Ectodermal cell (in vitro differentiated cells): ENCODE measurements around the gene AIP.

Experiments
- H3K27ac ChIP-seq: 2 replicates; pipeline ENCODE4 v1.7.0; 2013; ENCODE audit warnings: mild to moderate bottlenecking, low read depth, low read length; ENCODE audit not compliant: insufficient read depth, poor library complexity, severe bottlenecking
- H3K27me3 ChIP-seq: 2 replicates; pipeline ENCODE4 v1.7.0; 2013; ENCODE audit warnings: mild to moderate bottlenecking, low read length; ENCODE audit not compliant: insufficient read depth, control insufficient read depth, poor library complexity, severe bottlenecking
- H3K36me3 ChIP-seq: one replicate; pipeline ENCODE4 v1.7.0; 2013; ENCODE audit warnings: low read length; ENCODE audit not compliant: control insufficient read depth, insufficient read depth
- H3K4me1 ChIP-seq: one replicate; pipeline ENCODE4 v1.7.0; 2013; ENCODE audit warnings: low read length; ENCODE audit not compliant: control insufficient read depth, insufficient read depth
- H3K4me3 ChIP-seq: 2 replicates; pipeline ENCODE4 v1.7.0; 2013; ENCODE audit warnings: low read depth, low read length, control low read depth; ENCODE audit not compliant: insufficient read depth
- H3K9me3 ChIP-seq: 2 replicates; pipeline ENCODE4 v1.7.0; 2013; ENCODE audit warnings: mild to moderate bottlenecking, low read length, moderate library complexity; ENCODE audit not compliant: control insufficient read depth
- WGBS, 2 experiments: methylation state at CpG; one replicate each; pipeline ENCODE4 v1.1.7; 2013; ENCODE audit warnings: missing lambda C conversion rate in 2 of 2; 5-methylcytosine and 5-hydroxymethylcytosine counted together

The AIP gene

GRCh38 chr11:67502328-67502979 is 19.6 kb downstream of the AIP start:
- WGBS, 2 experiments, result 94 to 95% methylated on average over 18 of the region's 18 CpGs
- Histone ChIP-seq H3K27ac (no peak overlapping the region), H3K9me3 (no peaks in the 10 kb centered on the region), H3K27me3 (peaks cover 12% of the 10 kb centered on the region), H3K4me1 (peaks cover 22% of the 10 kb centered on the region), H3K36me3 (no peaks in the 10 kb centered on the region), H3K4me3 (no peak overlapping the region)

- no peak overlapping the region for H3K27ac ChIP-seq
- no peaks in the 10 kb centered on the region for H3K9me3 ChIP-seq
Observed at GRCh38 chr11:67503119-67504004, 20.5 kb downstream of the AIP start.

GRCh38 chr11:67504005-67504949 is 21.5 kb downstream of the AIP start:
- H3K27ac ChIP-seq, result no peak overlapping the region

More at GRCh38 chr11:67503119-67504004, 20.5 kb downstream of the AIP start:
- no peaks in the 10 kb centered on the region for H3K36me3 ChIP-seq
- H3K27me3 ChIP-seq, result peaks cover 12% of the 10 kb centered on the region
- WGBS, 2 experiments, result 57 to 65% methylated on average over 19 of the region's 19 CpGs
- H3K4me1 ChIP-seq, result peaks cover 23% of the 10 kb centered on the region
- peak overlapping the region; percentile 77 for H3K4me3 ChIP-seq

GRCh38 chr11:67504950-67505581 is 22.2 kb downstream of the AIP start, which contains the start of gene PITPNM1:
PITPNM1 (minus strand) TSS chr11:67505363; CDS start chr11:67504180, 1,183 bp downstream.
- Histone ChIP-seq H3K9me3 (no peaks in the 10 kb centered on the region), H3K4me1 (peaks cover 23% of the 10 kb centered on the region), H3K27ac (peak within 1 kb of the TSS; percentile 62), H3K27me3 (peaks cover 12% of the 10 kb centered on the region), H3K36me3 (no peaks in the 10 kb centered on the region), H3K4me3 (peak within 1 kb of the TSS; percentile 77)
- 0 to 1% methylated on average over 58 of the region's 58 CpGs for WGBS, 2 experiments

More at GRCh38 chr11:67504005-67504949, 21.5 kb downstream of the AIP start:
- 1% methylated on average over 101 of the region's 101 CpGs for WGBS, 2 experiments
- Histone ChIP-seq H3K36me3 (no peaks in the 10 kb centered on the region), H3K4me3 (peak overlapping the region; percentile 77), H3K27me3 (peaks cover 12% of the 10 kb centered on the region), H3K4me1 (peaks cover 23% of the 10 kb centered on the region), H3K9me3 (no peaks in the 10 kb centered on the region)

GRCh38 chr11:67505605-67506396 is 23.0 kb downstream of the AIP start:
- peak overlapping the region; percentile 62 for H3K27ac ChIP-seq
- H3K4me3 ChIP-seq, result peak overlapping the region; percentile 77
- 39 to 46% methylated on average over 17 of the region's 17 CpGs for WGBS, 2 experiments
- peaks cover 23% of the 10 kb centered on the region for H3K4me1 ChIP-seq
- no peaks in the 10 kb centered on the region for H3K36me3 ChIP-seq
- H3K9me3 ChIP-seq, result no peaks in the 10 kb centered on the region
- H3K27me3 ChIP-seq, result peaks cover 12% of the 10 kb centered on the region

- WGBS, 2 experiments, result 92% methylated on average over 16 of the region's 16 CpGs
- Histone ChIP-seq H3K9me3 (no peaks in the 10 kb centered on the region), H3K4me3 (no peak overlapping the region), H3K27ac (no peak overlapping the region), H3K4me1 (peaks cover 23% of the 10 kb centered on the region), H3K36me3 (no peaks in the 10 kb centered on the region), H3K27me3 (peaks cover 12% of the 10 kb centered on the region)
Observed at GRCh38 chr11:67506426-67507051, 23.7 kb downstream of the AIP start.

GRCh38 chr11:67507242-67507863 is 24.5 kb downstream of the AIP start:
- 30% methylated on average over 33 of the region's 33 CpGs for WGBS, 2 experiments
- no peaks in the 10 kb centered on the region for H3K9me3 ChIP-seq
- H3K27ac ChIP-seq, result peak overlapping the region; percentile 66
- H3K27me3 ChIP-seq, result peaks cover 12% of the 10 kb centered on the region
- H3K4me3 ChIP-seq, result peak overlapping the region; percentile 82
- H3K36me3 ChIP-seq, result no peaks in the 10 kb centered on the region
- H3K4me1 ChIP-seq, result peaks cover 23% of the 10 kb centered on the region

GRCh38 chr11:67507864-67508485 is 25.1 kb downstream of the AIP start, which contains the start of gene CDK2AP2:
CDK2AP2 (minus strand) TSS chr11:67508162; CDS start chr11:67508082, 80 bp downstream.
- H3K9me3 ChIP-seq, result no peaks in the 10 kb centered on the region
- peak within 1 kb of the TSS; percentile 82 for H3K4me3 ChIP-seq
- no peaks in the 10 kb centered on the region for H3K36me3 ChIP-seq
- H3K27ac ChIP-seq, result peak within 1 kb of the TSS; percentile 93
- WGBS, 2 experiments, result 0% methylated on average over 57 of the region's 57 CpGs
- H3K27me3 ChIP-seq, result peaks cover 11% of the 10 kb centered on the region
- H3K4me1 ChIP-seq, result peaks cover 22% of the 10 kb centered on the region
